Measurements from ENCODE around the gene ANKS1A. TPM values are rescaled to one million over a fixed set of nuclear protein-coding genes. Genes with fewer than 3 reads are reported as not detected.
"Not testable (repeated sequence)": the region's sequence is repeated elsewhere in the genome, so short reads cannot be mapped to it uniquely, and the experiment has no call there.

The ANKS1A gene, protein sequence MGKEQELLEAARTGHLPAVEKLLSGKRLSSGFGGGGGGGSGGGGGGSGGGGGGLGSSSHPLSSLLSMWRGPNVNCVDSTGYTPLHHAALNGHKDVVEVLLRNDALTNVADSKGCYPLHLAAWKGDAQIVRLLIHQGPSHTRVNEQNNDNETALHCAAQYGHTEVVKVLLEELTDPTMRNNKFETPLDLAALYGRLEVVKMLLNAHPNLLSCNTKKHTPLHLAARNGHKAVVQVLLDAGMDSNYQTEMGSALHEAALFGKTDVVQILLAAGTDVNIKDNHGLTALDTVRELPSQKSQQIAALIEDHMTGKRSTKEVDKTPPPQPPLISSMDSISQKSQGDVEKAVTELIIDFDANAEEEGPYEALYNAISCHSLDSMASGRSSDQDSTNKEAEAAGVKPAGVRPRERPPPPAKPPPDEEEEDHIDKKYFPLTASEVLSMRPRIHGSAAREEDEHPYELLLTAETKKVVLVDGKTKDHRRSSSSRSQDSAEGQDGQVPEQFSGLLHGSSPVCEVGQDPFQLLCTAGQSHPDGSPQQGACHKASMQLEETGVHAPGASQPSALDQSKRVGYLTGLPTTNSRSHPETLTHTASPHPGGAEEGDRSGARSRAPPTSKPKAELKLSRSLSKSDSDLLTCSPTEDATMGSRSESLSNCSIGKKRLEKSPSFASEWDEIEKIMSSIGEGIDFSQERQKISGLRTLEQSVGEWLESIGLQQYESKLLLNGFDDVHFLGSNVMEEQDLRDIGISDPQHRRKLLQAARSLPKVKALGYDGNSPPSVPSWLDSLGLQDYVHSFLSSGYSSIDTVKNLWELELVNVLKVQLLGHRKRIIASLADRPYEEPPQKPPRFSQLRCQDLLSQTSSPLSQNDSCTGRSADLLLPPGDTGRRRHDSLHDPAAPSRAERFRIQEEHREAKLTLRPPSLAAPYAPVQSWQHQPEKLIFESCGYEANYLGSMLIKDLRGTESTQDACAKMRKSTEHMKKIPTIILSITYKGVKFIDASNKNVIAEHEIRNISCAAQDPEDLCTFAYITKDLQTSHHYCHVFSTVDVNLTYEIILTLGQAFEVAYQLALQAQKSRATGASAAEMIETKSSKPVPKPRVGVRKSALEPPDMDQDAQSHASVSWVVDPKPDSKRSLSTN
- total RNA-seq, result 17.2 to 18.4 TPM (median 17.2 TPM) in 3 replicates
- long read RNA-seq, full-length matches to known transcripts, result 8 of 32 reads
- long read RNA-seq, partial matches to known transcripts, result 14 of 32 reads
- long read RNA-seq, other reads (novel, unspliced or antisense), result 10 of 32 reads

GRCh38 chr6:34888874-34889555 is at the start of gene ANKS1A:
TSS of gene ANKS1A (plus strand) at chr6:34889255. CDS start at chr6:34889403, 148 bp downstream.
- Mint-ChIP-seq H3K27me3 (ENCODE audit: low read depth) (no peaks in the 10 kb centered on the region), H3K9me3 (ENCODE audit: low read depth) (peaks cover 3% of the 10 kb centered on the region), H3K36me3 (ENCODE audit: low read depth) (peaks cover 3% of the 10 kb centered on the region), H3K4me3 (ENCODE audit: unreplicated experiment) (peak within 1 kb of the TSS; percentile 99), H3K27ac (ENCODE audit: unreplicated experiment) (peak within 1 kb of the TSS; percentile 98), H3K4me1 (ENCODE audit: low read depth) (peaks cover 44% of the 10 kb centered on the region)
- no peak for DNase-seq (ENCODE audit: low spot score)
- TF ChIP-seq, protein P1, sequence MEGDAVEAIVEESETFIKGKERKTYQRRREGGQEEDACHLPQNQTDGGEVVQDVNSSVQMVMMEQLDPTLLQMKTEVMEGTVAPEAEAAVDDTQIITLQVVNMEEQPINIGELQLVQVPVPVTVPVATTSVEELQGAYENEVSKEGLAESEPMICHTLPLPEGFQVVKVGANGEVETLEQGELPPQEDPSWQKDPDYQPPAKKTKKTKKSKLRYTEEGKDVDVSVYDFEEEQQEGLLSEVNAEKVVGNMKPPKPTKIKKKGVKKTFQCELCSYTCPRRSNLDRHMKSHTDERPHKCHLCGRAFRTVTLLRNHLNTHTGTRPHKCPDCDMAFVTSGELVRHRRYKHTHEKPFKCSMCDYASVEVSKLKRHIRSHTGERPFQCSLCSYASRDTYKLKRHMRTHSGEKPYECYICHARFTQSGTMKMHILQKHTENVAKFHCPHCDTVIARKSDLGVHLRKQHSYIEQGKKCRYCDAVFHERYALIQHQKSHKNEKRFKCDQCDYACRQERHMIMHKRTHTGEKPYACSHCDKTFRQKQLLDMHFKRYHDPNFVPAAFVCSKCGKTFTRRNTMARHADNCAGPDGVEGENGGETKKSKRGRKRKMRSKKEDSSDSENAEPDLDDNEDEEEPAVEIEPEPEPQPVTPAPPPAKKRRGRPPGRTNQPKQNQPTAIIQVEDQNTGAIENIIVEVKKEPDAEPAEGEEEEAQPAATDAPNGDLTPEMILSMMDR (IDR thresholded peaks at IDR 0.05), result no peak

DNA sequence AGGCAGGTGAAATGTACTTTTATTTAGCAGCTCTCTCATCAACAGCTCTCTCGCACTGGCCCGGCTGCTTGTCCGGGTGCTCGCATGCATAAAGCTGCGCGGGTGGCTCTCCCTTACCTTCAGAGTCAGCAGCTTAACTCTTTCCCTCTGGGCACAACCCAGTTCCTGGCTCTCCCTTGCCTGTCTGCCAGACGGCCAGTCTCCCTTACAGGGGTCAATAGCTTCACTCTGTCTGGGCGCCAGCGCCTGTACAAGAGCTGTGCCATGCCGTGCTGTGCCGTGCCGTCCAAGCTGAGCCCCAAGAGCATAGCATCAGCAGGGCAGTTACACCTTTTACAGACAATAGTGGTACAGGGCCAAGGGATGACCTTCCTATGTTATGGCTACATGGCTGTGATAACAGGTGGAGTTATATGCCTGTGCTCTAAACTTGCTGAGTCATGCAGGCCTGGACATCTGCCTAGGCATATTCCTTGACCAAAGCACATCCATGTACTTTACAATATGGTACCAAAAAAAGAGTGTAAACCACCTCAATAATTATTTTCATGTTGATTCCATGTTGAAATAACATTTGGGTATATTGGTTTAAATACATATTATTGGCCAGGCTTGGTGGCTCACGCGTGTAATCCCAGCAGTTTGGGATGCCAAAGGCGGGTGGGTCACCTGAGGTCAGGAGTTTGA is 49.2 kb upstream of the ANKS1A start:
- no peak overlapping the region for H3K27ac Mint-ChIP-seq (ENCODE audit: unreplicated experiment)
- H3K27me3 Mint-ChIP-seq (ENCODE audit: low read depth), result no peaks in the 10 kb centered on the region
- no peaks in the 10 kb centered on the region for H3K4me1 Mint-ChIP-seq (ENCODE audit: low read depth)
- no peaks in the 10 kb centered on the region for H3K9me3 Mint-ChIP-seq (ENCODE audit: low read depth)
- TF ChIP-seq, protein P1 (IDR thresholded peaks at IDR 0.05), result no peak
- H3K36me3 Mint-ChIP-seq (ENCODE audit: low read depth), result peaks cover 22% of the 10 kb centered on the region
- no peak for DNase-seq (ENCODE audit: low spot score)
- H3K4me3 Mint-ChIP-seq (ENCODE audit: unreplicated experiment), result no peak overlapping the region

GRCh38 chr6:34849066-34849465 is 40.0 kb upstream of the ANKS1A start:
- H3K27ac Mint-ChIP-seq (ENCODE audit: unreplicated experiment); H3K9me3 Mint-ChIP-seq (ENCODE audit: low read depth); H3K4me3 Mint-ChIP-seq (ENCODE audit: unreplicated experiment); H3K27me3 Mint-ChIP-seq (ENCODE audit: low read depth); H3K4me1 Mint-ChIP-seq (ENCODE audit: low read depth); DNase-seq (ENCODE audit: low spot score): not testable (repeated sequence)
- H3K36me3 Mint-ChIP-seq (ENCODE audit: low read depth), result peaks cover 19% of the 10 kb centered on the region

DNA sequence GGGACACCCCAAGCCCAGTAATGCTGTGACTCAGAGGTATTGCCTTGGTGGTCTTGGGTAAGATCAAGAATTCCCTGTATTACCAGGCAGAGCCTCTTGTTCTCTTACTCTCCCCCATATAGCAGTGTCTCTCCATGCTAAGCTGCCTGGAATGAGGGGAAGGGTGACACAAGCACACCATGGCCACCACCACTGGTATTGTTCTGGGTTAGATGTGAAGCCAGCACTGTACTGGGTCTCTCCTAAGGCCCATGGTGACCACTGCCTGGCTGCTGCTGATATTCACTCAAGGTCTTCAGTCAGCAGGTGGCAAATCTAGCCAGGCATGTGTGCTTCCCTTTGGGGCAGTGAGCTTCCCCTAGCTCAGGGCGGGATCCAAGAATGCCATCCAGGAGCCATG is 37.7 kb upstream of the ANKS1A start:
- peaks cover 5% of the 10 kb centered on the region for H3K4me1 Mint-ChIP-seq (ENCODE audit: low read depth)
- H3K9me3 Mint-ChIP-seq (ENCODE audit: low read depth), result no peaks in the 10 kb centered on the region
- H3K27ac Mint-ChIP-seq (ENCODE audit: unreplicated experiment), result no peak overlapping the region
- H3K27me3 Mint-ChIP-seq (ENCODE audit: low read depth), result no peaks in the 10 kb centered on the region
- no peak overlapping the region for H3K4me3 Mint-ChIP-seq (ENCODE audit: unreplicated experiment)
- H3K36me3 Mint-ChIP-seq (ENCODE audit: low read depth), result peaks cover 29% of the 10 kb centered on the region
- TF ChIP-seq, protein P1 (IDR thresholded peaks at IDR 0.05), result no peak
- DNase-seq (ENCODE audit: low spot score), result no peak

Measured in chondrocyte (in vitro differentiated cells).